ENCODE measurements around the gene ALDH1B1. TPM values are rescaled to one million over a fixed set of nuclear protein-coding genes. Genes with fewer than 3 reads are reported as not detected.

The ALDH1B1 gene
- total RNA-seq, 1 experiment from 2014 or later = 35.7 TPM

- H3K4me3 Mint-ChIP-seq (ENCODE audit: unreplicated experiment) = no peak overlapping the region
- H3K27me3 ChIP-seq (replicated peaks; ENCODE audit: control insufficient read depth, insufficient read depth, low read length) = no peaks in the 10 kb centered on the region
- no peak overlapping the region for H3K4me3 ChIP-seq (ENCODE audit: low read depth, low read length)
- no peaks in the 10 kb centered on the region for H3K9me3 Mint-ChIP-seq (ENCODE audit: unreplicated experiment)
- no peaks in the 10 kb centered on the region for H3K9me3 ChIP-seq
- no TSS peak for BruUV-seq (replicated peaks)
- no peaks in the 10 kb centered on the region for H3K27me3 Mint-ChIP-seq (ENCODE audit: insufficient read depth, unreplicated experiment)
- no peak for DNase-seq
- ChIA-PET POLR2A (no interaction called here), CTCF (no interaction called here)
- H3K4me1 Mint-ChIP-seq (ENCODE audit: low read depth, unreplicated experiment) = no peaks in the 10 kb centered on the region
- intact Hi-C loops (cut with micrococcal nuclease; ENCODE audit: unreplicated experiment) = no loop called here
- H3K36me3 ChIP-seq (ENCODE audit: control insufficient read depth, insufficient read depth, low read length) = no peaks in the 10 kb centered on the region
- no peak overlapping the region for H3K27ac Mint-ChIP-seq (ENCODE audit: unreplicated experiment)
- no peaks in the 10 kb centered on the region for H3K36me3 Mint-ChIP-seq (ENCODE audit: insufficient read depth, unreplicated experiment)
- H3K4me1 ChIP-seq = no peaks in the 10 kb centered on the region
- TF ChIP-seq, protein P1, sequence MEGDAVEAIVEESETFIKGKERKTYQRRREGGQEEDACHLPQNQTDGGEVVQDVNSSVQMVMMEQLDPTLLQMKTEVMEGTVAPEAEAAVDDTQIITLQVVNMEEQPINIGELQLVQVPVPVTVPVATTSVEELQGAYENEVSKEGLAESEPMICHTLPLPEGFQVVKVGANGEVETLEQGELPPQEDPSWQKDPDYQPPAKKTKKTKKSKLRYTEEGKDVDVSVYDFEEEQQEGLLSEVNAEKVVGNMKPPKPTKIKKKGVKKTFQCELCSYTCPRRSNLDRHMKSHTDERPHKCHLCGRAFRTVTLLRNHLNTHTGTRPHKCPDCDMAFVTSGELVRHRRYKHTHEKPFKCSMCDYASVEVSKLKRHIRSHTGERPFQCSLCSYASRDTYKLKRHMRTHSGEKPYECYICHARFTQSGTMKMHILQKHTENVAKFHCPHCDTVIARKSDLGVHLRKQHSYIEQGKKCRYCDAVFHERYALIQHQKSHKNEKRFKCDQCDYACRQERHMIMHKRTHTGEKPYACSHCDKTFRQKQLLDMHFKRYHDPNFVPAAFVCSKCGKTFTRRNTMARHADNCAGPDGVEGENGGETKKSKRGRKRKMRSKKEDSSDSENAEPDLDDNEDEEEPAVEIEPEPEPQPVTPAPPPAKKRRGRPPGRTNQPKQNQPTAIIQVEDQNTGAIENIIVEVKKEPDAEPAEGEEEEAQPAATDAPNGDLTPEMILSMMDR (IDR thresholded peaks at IDR 0.05; ENCODE audit: insufficient read depth in 1 of 2, low read depth in 1 of 2, low read length in 1 of 2, severe bottlenecking in 1 of 2, unreplicated experiment in 1 of 2) = no peak
These were observed 26.7 kb downstream of the ALDH1B1 start for GRCh38 chr9:38419181-38419580.

GRCh38 chr9:38421498-38422211 is 29.2 kb downstream of the ALDH1B1 start:
- Histone ChIP-seq H3K4me3 (ENCODE audit: low read depth, low read length) (no peak overlapping the region), H3K9me3 (no peaks in the 10 kb centered on the region), H3K4me1 (no peaks in the 10 kb centered on the region), H3K36me3 (ENCODE audit: control insufficient read depth, insufficient read depth, low read length) (no peaks in the 10 kb centered on the region), H3K27me3 (replicated peaks; ENCODE audit: control insufficient read depth, insufficient read depth, low read length) (no peaks in the 10 kb centered on the region)
- intact Hi-C loops (cut with micrococcal nuclease; ENCODE audit: unreplicated experiment) = no loop called here
- Mint-ChIP-seq H3K27me3 (ENCODE audit: insufficient read depth, unreplicated experiment) (peaks cover 4% of the 10 kb centered on the region), H3K27ac (ENCODE audit: unreplicated experiment) (no peak overlapping the region), H3K4me1 (ENCODE audit: low read depth, unreplicated experiment) (no peaks in the 10 kb centered on the region), H3K36me3 (ENCODE audit: insufficient read depth, unreplicated experiment) (no peaks in the 10 kb centered on the region), H3K4me3 (ENCODE audit: unreplicated experiment) (no peak overlapping the region), H3K9me3 (ENCODE audit: unreplicated experiment) (no peaks in the 10 kb centered on the region)
- no TSS peak for BruUV-seq (replicated peaks)
- TF ChIP-seq, protein P1 (IDR thresholded peaks at IDR 0.05; ENCODE audit: insufficient read depth in 1 of 2, low read depth in 1 of 2, low read length in 1 of 2, severe bottlenecking in 1 of 2, unreplicated experiment in 1 of 2) = no peak
- no peak for DNase-seq
- ChIA-PET POLR2A (no interaction called here), CTCF (no interaction called here)

DNA sequence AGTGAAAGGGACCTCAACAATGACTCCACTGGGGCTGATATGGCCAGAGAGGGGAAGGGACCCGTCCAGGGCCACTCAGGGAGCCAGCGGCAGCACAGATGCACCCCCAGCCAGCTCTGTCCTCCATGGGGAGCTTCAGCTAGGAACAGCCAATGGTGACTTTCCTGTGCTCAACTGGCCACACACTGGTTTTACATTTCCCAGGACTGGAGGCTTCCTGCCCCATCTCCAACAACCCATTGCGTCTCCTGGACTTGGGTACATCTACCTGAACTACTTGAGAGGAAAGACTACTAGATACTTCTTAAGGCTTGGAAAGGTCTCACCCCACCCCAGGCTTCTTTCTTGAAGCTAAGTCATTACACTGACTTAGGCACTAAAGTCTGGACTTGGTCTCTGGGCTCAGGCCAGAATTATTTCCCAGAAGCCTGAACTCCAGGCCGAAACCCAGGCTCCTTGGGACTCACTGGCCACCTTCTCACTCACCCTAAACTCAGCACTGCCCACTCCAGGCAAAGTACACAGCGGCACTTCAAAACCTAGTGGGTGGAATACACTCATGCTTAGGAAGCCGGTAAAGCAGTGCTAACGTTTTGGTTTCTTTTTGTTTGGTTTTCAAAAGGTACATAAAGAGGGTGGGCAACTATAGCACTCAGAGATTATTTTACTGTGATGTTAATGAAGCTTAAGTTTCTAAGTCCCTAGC is 30.2 kb downstream of the ALDH1B1 start:
- ChIA-PET CTCF (no interaction called here), POLR2A (no interaction called here)
- no peaks in the 10 kb centered on the region for H3K4me1 Mint-ChIP-seq (ENCODE audit: low read depth, unreplicated experiment)
- Histone ChIP-seq H3K36me3 (ENCODE audit: control insufficient read depth, insufficient read depth, low read length) (no peaks in the 10 kb centered on the region), H3K27me3 (replicated peaks; ENCODE audit: control insufficient read depth, insufficient read depth, low read length) (no peaks in the 10 kb centered on the region), H3K4me3 (ENCODE audit: low read depth, low read length) (no peak overlapping the region), H3K9me3 (no peaks in the 10 kb centered on the region), H3K4me1 (no peaks in the 10 kb centered on the region)
- H3K27ac Mint-ChIP-seq (ENCODE audit: unreplicated experiment) = no peak overlapping the region
- DNase-seq = no peak
- H3K9me3 Mint-ChIP-seq (ENCODE audit: unreplicated experiment) = no peaks in the 10 kb centered on the region
- H3K27me3 Mint-ChIP-seq (ENCODE audit: insufficient read depth, unreplicated experiment) = peaks cover 6% of the 10 kb centered on the region
- intact Hi-C loops (cut with micrococcal nuclease; ENCODE audit: unreplicated experiment) = no loop called here
- no peak overlapping the region for H3K4me3 Mint-ChIP-seq (ENCODE audit: unreplicated experiment)
- no TSS peak for BruUV-seq (replicated peaks)
- no peaks in the 10 kb centered on the region for H3K36me3 Mint-ChIP-seq (ENCODE audit: insufficient read depth, unreplicated experiment)
- TF ChIP-seq, protein P1 (IDR thresholded peaks at IDR 0.05; ENCODE audit: insufficient read depth in 1 of 2, low read depth in 1 of 2, low read length in 1 of 2, severe bottlenecking in 1 of 2, unreplicated experiment in 1 of 2) = no peak

All from Caco-2 (cell line).